IMR-90 (cell line): ENCODE data around the gene ASTN2. TPM values are rescaled to one million over a fixed set of nuclear protein-coding genes. Genes with fewer than 3 reads are reported as not detected.

Experiments
- ATAC-seq: fragments of 200-7000 bp; cut with Tn5 transposase; 2 replicates; pipeline ENCODE4 v1.9.1; 2020; ENCODE audit warnings: low read depth, mild to moderate bottlenecking, moderate library complexity
- BruUV-seq: library from RNA; stranded (reverse); fragments of 400-500 nt; replicated peaks from 2 replicates; lab custom pipeline; 2021; lab: Mats Ljungman, UMichigan
- CTCF ChIA-PET: fragments of 300-600 bp; formaldehyde crosslinking; extraction: SDS; loops from one replicate; lab custom pipeline; 2021; ENCODE audit warnings: antibody characterized with exemption; lab: Yijun Ruan, JAX
- POLR2A ChIA-PET: fragments of 300-600 bp; sonication (Branson Sonifier 250); formaldehyde crosslinking; loops from one replicate; lab custom pipeline; 2022; ENCODE audit warnings: antibody characterized with exemption; ENCODE audit not compliant: unreplicated experiment; lab: Charles Lee
- DNase-seq: peaks from one replicate; pipeline ENCODE4 v3.0.0; 2013
- H2AFZ ChIP-seq: replicated peaks from 2 replicates; pipeline ENCODE3; 2013; ENCODE audit warnings: low read length, mild to moderate bottlenecking; ENCODE audit not compliant: poor library complexity
- H2AK5ac ChIP-seq: 2 replicates; pipeline ENCODE4 v1.6.1; 2013; ENCODE audit warnings: low read depth, low read length, inconsistent platforms
- H2AK9ac ChIP-seq: replicated peaks from 2 replicates; pipeline ENCODE3; 2013; ENCODE audit warnings: mild to moderate bottlenecking, low read depth, low read length, moderate library complexity; ENCODE audit not compliant: poor library complexity
- H2BK120ac ChIP-seq: 2 replicates; pipeline ENCODE4 v1.6.1; 2013; ENCODE audit warnings: low read depth, low read length, inconsistent platforms
- H2BK15ac ChIP-seq: 3 replicates; pipeline ENCODE4 v1.6.1; 2013; ENCODE audit warnings: low read depth, low read length, inconsistent platforms
- H2BK20ac ChIP-seq: 2 replicates; pipeline ENCODE4 v1.6.1; 2013; ENCODE audit warnings: low read depth, mild to moderate bottlenecking, inconsistent platforms, low read length, moderate library complexity
- H2BK5ac ChIP-seq: 2 replicates; pipeline ENCODE4 v1.6.1; 2013; ENCODE audit warnings: mild to moderate bottlenecking, low read depth, low read length, inconsistent platforms; ENCODE audit not compliant: poor library complexity, severe bottlenecking
- H3K14ac ChIP-seq: replicated peaks from 2 replicates; pipeline ENCODE4 v1.6.1; 2013; ENCODE audit warnings: low read depth, low read length, inconsistent platforms
- H3K18ac ChIP-seq: 2 replicates; pipeline ENCODE4 v1.6.1; 2013; ENCODE audit warnings: low read depth, low read length, control low read depth
- H3K23ac ChIP-seq: 2 replicates; pipeline ENCODE4 v1.6.1; 2013; ENCODE audit warnings: low read depth, low read length, inconsistent platforms
- H3K27ac ChIP-seq: 2 replicates; pipeline ENCODE4 v1.5.1; 2013; ENCODE audit warnings: mild to moderate bottlenecking, control low read depth, low read length; ENCODE audit not compliant: insufficient read depth
- H3K27me3 ChIP-seq: 2 replicates; pipeline ENCODE4 v1.6.1; 2013; ENCODE audit warnings: low read length; ENCODE audit not compliant: control insufficient read depth, insufficient read depth
- H3K36me3 ChIP-seq: 2 replicates; pipeline ENCODE4 v1.6.1; 2013; ENCODE audit warnings: low read length, mixed read lengths; ENCODE audit not compliant: control insufficient read depth, insufficient read depth
- H3K4ac ChIP-seq: 2 replicates; pipeline ENCODE4 v1.6.1; 2013; ENCODE audit warnings: low read depth, low read length, inconsistent platforms
- H3K4me1 ChIP-seq: 2 replicates; pipeline ENCODE4 v1.6.1; 2013; ENCODE audit warnings: low read length, mixed read lengths; ENCODE audit not compliant: control insufficient read depth, insufficient read depth
- H3K4me2 ChIP-seq: 2 replicates; pipeline ENCODE4 v1.6.1; 2013; ENCODE audit warnings: low read depth, mild to moderate bottlenecking, control low read depth, low read length, moderate library complexity
- H3K4me3 ChIP-seq: 2 replicates; pipeline ENCODE4 v1.5.1; 2013; ENCODE audit warnings: low read depth, mild to moderate bottlenecking, control low read depth, low read length, moderate library complexity; ENCODE audit not compliant: insufficient read depth
- H3K56ac ChIP-seq: 2 replicates; pipeline ENCODE4 v1.6.1; 2013; ENCODE audit warnings: low read length, inconsistent platforms; ENCODE audit not compliant: insufficient read depth; ENCODE audit errors: extremely low read depth
- H3K79me1 ChIP-seq, 2 experiments: 2 replicates each; pipeline ENCODE4 v1.6.1; 2013; ENCODE audit warnings: low read length in 2 of 2, inconsistent platforms in 1 of 2, low read depth in 1 of 2
- H3K9ac ChIP-seq: 2 replicates; pipeline ENCODE4 v1.6.1; 2013; ENCODE audit warnings: low read depth, low read length, control low read depth
- H3K9me1 ChIP-seq: 2 replicates; pipeline ENCODE4 v1.6.1; 2013; ENCODE audit warnings: low read length, inconsistent platforms; ENCODE audit not compliant: insufficient read depth
- H3K9me3 ChIP-seq: 2 replicates; pipeline ENCODE4 v1.6.1; 2013; ENCODE audit warnings: low read length; ENCODE audit not compliant: control insufficient read depth, insufficient read depth
- H4K20me1 ChIP-seq: 2 replicates; pipeline ENCODE4 v1.6.1; 2013; ENCODE audit warnings: low read length, inconsistent platforms; ENCODE audit not compliant: insufficient read depth
- H4K5ac ChIP-seq: 2 replicates; pipeline ENCODE4 v1.6.1; 2013; ENCODE audit warnings: mild to moderate bottlenecking, low read depth, low read length, control low read depth
- H4K8ac ChIP-seq, 2 experiments: 2 replicates each; pipeline ENCODE4 v1.6.1; 2013; ENCODE audit warnings: low read depth in 2 of 2, low read length in 2 of 2, control low read depth in 1 of 2, inconsistent platforms in 1 of 2
- H4K91ac ChIP-seq: 2 replicates; pipeline ENCODE4 v1.6.1; 2013; ENCODE audit warnings: low read depth, low read length, inconsistent platforms; ENCODE audit not compliant: insufficient read depth
- BHLHE40 ChIP-seq: fragments of 150-350 bp; IDR thresholded peaks from 2 replicates; pipeline ENCODE4 v1.6.1; 2016; ENCODE audit warnings: mild to moderate bottlenecking, low read depth, low read length
- CEBPB ChIP-seq: IDR thresholded peaks from 2 replicates; pipeline ENCODE4 v1.6.1; 2012; ENCODE audit warnings: low read depth, low read length, improper control_type of control experiment
- CHD1 ChIP-seq: IDR thresholded peaks from 2 replicates; pipeline ENCODE4 v1.6.1; 2012; ENCODE audit warnings: low read depth, low read length, improper control_type of control experiment
- CTCF ChIP-seq: conservative IDR thresholded peaks from 2 replicates; pipeline ENCODE4 v1.5.1; 2012; ENCODE audit warnings: mild to moderate bottlenecking, low read depth, low read length, improper control_type of control experiment
- ELK1 ChIP-seq: fragments of 150-350 bp; IDR thresholded peaks from 2 replicates; pipeline ENCODE4 v1.6.1; 2016; ENCODE audit warnings: low read depth, mild to moderate bottlenecking, low read length, moderate library complexity, borderline replicate concordance
- FOS ChIP-seq: fragments of 150-350 bp; IDR thresholded peaks from 2 replicates; pipeline ENCODE4 v1.6.1; 2016; ENCODE audit warnings: low read depth, low read length
- MAFK ChIP-seq: IDR thresholded peaks from 2 replicates; pipeline ENCODE4 v1.6.1; 2012; ENCODE audit warnings: low read depth, low read length, improper control_type of control experiment
- MAZ ChIP-seq: IDR thresholded peaks from 2 replicates; pipeline ENCODE4 v1.6.1; 2012; ENCODE audit warnings: low read depth, mild to moderate bottlenecking, low read length, improper control_type of control experiment, moderate library complexity, borderline replicate concordance
- MXI1 ChIP-seq: IDR thresholded peaks from 2 replicates; pipeline ENCODE4 v1.6.1; 2012; ENCODE audit warnings: low read depth, mild to moderate bottlenecking, low read length, moderate library complexity, borderline replicate concordance
- NFE2L2 ChIP-seq: fragments of 150-350 bp; IDR thresholded peaks from 2 replicates; pipeline ENCODE4 v1.6.1; 2016; ENCODE audit warnings: low read depth, mild to moderate bottlenecking, low read length
- POLR2A ChIP-seq: IDR thresholded peaks from 2 replicates; pipeline ENCODE4 v1.6.1; 2012; ENCODE audit warnings: mild to moderate bottlenecking, low read depth, low read length
- RAD21 ChIP-seq: IDR thresholded peaks from 2 replicates; pipeline ENCODE4 v1.6.1; 2012; ENCODE audit warnings: low read length, improper control_type of control experiment
- SMC3 ChIP-seq: fragments of 150-350 bp; IDR thresholded peaks from 2 replicates; pipeline ENCODE4 v1.6.1; 2016; ENCODE audit warnings: low read depth, mild to moderate bottlenecking, antibody characterized with exemption, low read length, moderate library complexity
- USF2 ChIP-seq: fragments of 150-350 bp; IDR thresholded peaks from 2 replicates; pipeline ENCODE4 v1.6.1; 2017; ENCODE audit warnings: mild to moderate bottlenecking, antibody characterized with exemption, low read length, low read depth
- WGBS, 2 experiments: methylation state at CpG; one replicate each; pipeline versions ENCODE4 v1.1.5 to v1.1.7; 2013; ENCODE audit warnings: missing lambda C conversion rate in 2 of 2; ENCODE audit not compliant: insufficient read length in 1 of 2; ENCODE audit errors: extremely low coverage in 2 of 2; 5-methylcytosine and 5-hydroxymethylcytosine counted together
- dilution Hi-C: fragments of 300-500 bp; cut with HindIII; formaldehyde crosslinking; loops from one replicate; pipeline ENCODE4 v1.14.3; 2018; ENCODE audit warnings: low sequenced_read_pairs; ENCODE audit not compliant: unreplicated experiment
- in situ Hi-C: fragments of 300-500 bp; cut with MboI; formaldehyde crosslinking; loops from 3 replicates; pipeline ENCODE4 v1.14.3; 2019; ENCODE audit warnings: low sequenced_read_pairs, inconsistent platforms, mixed read lengths
- intact Hi-C: fragments of 100-400 bp; cut with micrococcal nuclease; formaldehyde crosslinking; loops from 2 replicates; pipeline ENCODE4 v1.10.0; 2022
- polyA plus RNA-seq, 3 experiments: library from polyadenylated mRNA; depleted of rRNA; stranded (reverse); fragments of >200 nt; gene quantifications; 2 replicates each; pipeline ENCODE4 v1.2.3, GENCODE V29; 2012; ENCODE audit warnings: low replicate concordance in 1 of 3
- total RNA-seq: library from RNA; depleted of rRNA; stranded (reverse); fragments of >200 nt; gene quantifications from 2 replicates; pipeline ENCODE4 v1.2.3, GENCODE V29; 2012

Gene ASTN2
- total and polyA plus RNA-seq, 2 of the 4 experiments (the other 2 are of a cell fraction): 3.8 to 6.8 TPM

GRCh38 chr9:117415358-117415914 is 579 bp upstream of the ASTN2 start:
- H3K9ac ChIP-seq: no peak overlapping the region
- ChIA-PET POLR2A (no interaction called here), CTCF (no interaction called here)
- H2AK9ac ChIP-seq: no peak overlapping the region
- WGBS, 2 experiments: 0% methylated on average over 3 of the region's 13 CpGs; no CpG with 5 or more reads in 1 of the 2 experiments
- H3K23ac ChIP-seq: no peak overlapping the region
- peak overlapping the region; percentile 54 for H2AFZ ChIP-seq
- H3K14ac ChIP-seq: no peak overlapping the region
- no peak for TF ChIP-seq FOS
- no peak for TF ChIP-seq BHLHE40
- no peak for TF ChIP-seq MAZ
- TF ChIP-seq SMC3: no peak
- no peak for TF ChIP-seq ELK1
- no peak for TF ChIP-seq RAD21
- TF ChIP-seq CTCF: no peak
- TF ChIP-seq CHD1: no peak
- no peak for TF ChIP-seq NFE2L2
- TF ChIP-seq MXI1: no peak
- no peak for TF ChIP-seq CEBPB
- TF ChIP-seq POLR2A: no peak
- TF ChIP-seq MAFK: no peak
- TF ChIP-seq USF2: no peak
- H2BK5ac ChIP-seq: no peak overlapping the region
- H3K36me3 ChIP-seq: no peaks in the 10 kb centered on the region
- H3K18ac ChIP-seq: no peak overlapping the region
- H3K4me3 ChIP-seq: no peak overlapping the region
- no peaks in the 10 kb centered on the region for H3K79me1 ChIP-seq
- dilution Hi-C loops: no loop called here
- H4K5ac ChIP-seq: no peak overlapping the region
- H4K20me1 ChIP-seq: no peaks in the 10 kb centered on the region
- intact Hi-C loops: no loop called here
- H2BK120ac ChIP-seq: no peak overlapping the region
- H3K4me2 ChIP-seq: no peak overlapping the region
- no TSS peak for BruUV-seq
- H2BK15ac ChIP-seq: no peak overlapping the region
- H3K9me3 ChIP-seq: no peaks in the 10 kb centered on the region
- in situ Hi-C loops: no loop called here
- no peak overlapping the region for H2AK5ac ChIP-seq
- no peak overlapping the region for H4K91ac ChIP-seq
- H3K27ac ChIP-seq: no peak overlapping the region
- no peak overlapping the region for H2BK20ac ChIP-seq
- no peak overlapping the region for H4K8ac ChIP-seq
- ATAC-seq (no peak), DNase-seq (no peak)
- no peak overlapping the region for H3K4ac ChIP-seq
- no peak overlapping the region for H3K56ac ChIP-seq
- peaks cover 34% of the 10 kb centered on the region for H3K27me3 ChIP-seq
- no peaks in the 10 kb centered on the region for H3K4me1 ChIP-seq
- no peaks in the 10 kb centered on the region for H3K9me1 ChIP-seq
